OCI-LY3 (cell line): Measurements from ENCODE around the gene CA7.

ENCODE experiments used
- H2AFZ ChIP-seq: fragments of 200-600, 300-600 bp; shearing (Covaris generic); 2 replicates; pipeline ENCODE4 v1.6.0; 2014; ENCODE audit warnings: antibody characterized with exemption, low read depth, low read length
- H3K27ac ChIP-seq: fragments of 200-600, 300-600 bp; sonication (generic); 2 replicates; pipeline ENCODE4 v1.5.1; 2014; ENCODE audit warnings: mild to moderate bottlenecking, low read length, moderate library complexity, mixed read lengths
- H3K27me3 ChIP-seq: fragments of 200-600, 300-600 bp; sonication (generic); 2 replicates; pipeline ENCODE4 v1.6.1; 2014; ENCODE audit warnings: low read depth, low read length, mixed read lengths
- H3K36me3 ChIP-seq: fragments of 200-600, 300-600 bp; sonication (generic); replicated peaks from 2 replicates; pipeline ENCODE3; 2014; ENCODE audit warnings: low read depth, low read length, mixed read lengths
- H3K4me1 ChIP-seq: fragments of 300-600, 200-600 bp; sonication (generic); 2 replicates; pipeline ENCODE4 v1.6.1; 2014; ENCODE audit warnings: low read length, mixed read lengths
- H3K4me2 ChIP-seq: fragments of 200-600, 300-600 bp; sonication (generic); 2 replicates; pipeline ENCODE4 v1.6.1; 2014; ENCODE audit warnings: low read length, mixed read lengths
- H3K4me3 ChIP-seq: fragments of 300-600, 200-600 bp; sonication (generic); 2 replicates; pipeline ENCODE4 v1.5.1; 2014; ENCODE audit warnings: antibody characterized with exemption, mild to moderate bottlenecking, low read length, moderate library complexity
- H3K79me2 ChIP-seq: fragments of 300-600, 200-600 bp; shearing (Covaris generic); 2 replicates; pipeline ENCODE4 v1.6.1; 2014; ENCODE audit warnings: mild to moderate bottlenecking, low read length, mixed read lengths
- H3K9ac ChIP-seq: fragments of 300-600, 200-600 bp; shearing (Covaris generic); 2 replicates; pipeline ENCODE4 v1.6.0; 2014; ENCODE audit warnings: mild to moderate bottlenecking, low read length, moderate library complexity
- H3K9me3 ChIP-seq: fragments of 200-600, 300-600 bp; shearing (Covaris generic); 2 replicates; pipeline ENCODE4 v1.6.1; 2014; ENCODE audit warnings: low read length, mixed read lengths; ENCODE audit not compliant: insufficient read depth
- H4K20me1 ChIP-seq: fragments of 200-600, 300-600 bp; sonication (generic); 2 replicates; pipeline ENCODE4 v1.6.1; 2016; ENCODE audit warnings: low read length, mixed read lengths; ENCODE audit not compliant: insufficient read depth
- CTCF ChIP-seq: fragments of 200-600, 300-600 bp; sonication (generic); IDR thresholded peaks from 2 replicates; pipeline ENCODE4 v1.5.1; 2014; ENCODE audit warnings: antibody characterized with exemption, low read length, low read depth
- EZH2phosphoT487 ChIP-seq: fragments of 200-600 bp; shearing (Covaris generic); IDR thresholded peaks from 2 replicates; pipeline ENCODE4 v1.6.1; 2018; ENCODE audit warnings: antibody characterized with exemption, mixed run types, low read depth

CA7 gene

GRCh38 chr16:66802159-66802558 lies 42.1 kb upstream of the CA7 start:
- no peak overlapping the region for H2AFZ ChIP-seq
- no peaks in the 10 kb centered on the region for H3K27me3 ChIP-seq
- H3K36me3 ChIP-seq: peaks cover 34% of the 10 kb centered on the region
- no peak overlapping the region for H3K9ac ChIP-seq
- H3K27ac ChIP-seq: no peak overlapping the region
- H3K4me3 ChIP-seq: no peak overlapping the region
- no peaks in the 10 kb centered on the region for H3K4me1 ChIP-seq
- no peak overlapping the region for H3K4me2 ChIP-seq
- TF ChIP-seq EZH2phosphoT487: no peak
- H4K20me1 ChIP-seq: no peaks in the 10 kb centered on the region
- H3K79me2 ChIP-seq: no peaks in the 10 kb centered on the region
- H3K9me3 ChIP-seq: no peaks in the 10 kb centered on the region

- no peak overlapping the region for H3K4me3 ChIP-seq
- no peaks in the 10 kb centered on the region for H3K9me3 ChIP-seq
- H3K27me3 ChIP-seq: no peaks in the 10 kb centered on the region
- H3K4me1 ChIP-seq: no peaks in the 10 kb centered on the region
- H3K79me2 ChIP-seq: no peaks in the 10 kb centered on the region
- H3K4me2 ChIP-seq: no peak overlapping the region
- no peak overlapping the region for H3K9ac ChIP-seq
- no peak for TF ChIP-seq CTCF
- no peak for TF ChIP-seq EZH2phosphoT487
- H3K27ac ChIP-seq: no peak overlapping the region
- no peaks in the 10 kb centered on the region for H4K20me1 ChIP-seq
- H2AFZ ChIP-seq: no peak overlapping the region
- H3K36me3 ChIP-seq: peaks cover 76% of the 10 kb centered on the region
Observed at GRCh38 chr16:66809765-66810164, 34.4 kb upstream of the CA7 start.

- no peak for TF ChIP-seq EZH2phosphoT487
- TF ChIP-seq CTCF: no peak
- Histone ChIP-seq H3K4me1 (no peaks in the 10 kb centered on the region), H3K4me3 (no peak overlapping the region), H3K27me3 (no peaks in the 10 kb centered on the region), H3K79me2 (no peaks in the 10 kb centered on the region), H3K9me3 (no peaks in the 10 kb centered on the region), H3K9ac (no peak overlapping the region), H3K36me3 (peaks cover 75% of the 10 kb centered on the region), H3K27ac (no peak overlapping the region), H3K4me2 (no peak overlapping the region), H2AFZ (no peak overlapping the region), H4K20me1 (no peaks in the 10 kb centered on the region)
Observed at GRCh38 chr16:66810391-66810790, 33.8 kb upstream of the CA7 start.

- H3K27me3 ChIP-seq: no peaks in the 10 kb centered on the region
- no peak for TF ChIP-seq CTCF
- no peak for TF ChIP-seq EZH2phosphoT487
- no peak overlapping the region for H2AFZ ChIP-seq
- H3K79me2 ChIP-seq: no peaks in the 10 kb centered on the region
- H3K27ac ChIP-seq: no peak overlapping the region
- H3K9me3 ChIP-seq: no peaks in the 10 kb centered on the region
- peaks cover 72% of the 10 kb centered on the region for H3K36me3 ChIP-seq
- no peaks in the 10 kb centered on the region for H3K4me1 ChIP-seq
- no peaks in the 10 kb centered on the region for H4K20me1 ChIP-seq
- H3K9ac ChIP-seq: no peak overlapping the region
- no peak overlapping the region for H3K4me3 ChIP-seq
- no peak overlapping the region for H3K4me2 ChIP-seq
Observed at GRCh38 chr16:66811043-66811442, 33.2 kb upstream of the CA7 start.

GRCh38 chr16:66814734-66815133 lies 29.5 kb upstream of the CA7 start:
- Histone ChIP-seq H3K27me3 (no peaks in the 10 kb centered on the region), H3K4me2 (no peak overlapping the region), H3K79me2 (no peaks in the 10 kb centered on the region), H2AFZ (no peak overlapping the region), H4K20me1 (no peaks in the 10 kb centered on the region), H3K27ac (no peak overlapping the region), H3K9ac (no peak overlapping the region), H3K4me1 (no peaks in the 10 kb centered on the region), H3K9me3 (no peaks in the 10 kb centered on the region), H3K36me3 (peaks cover 78% of the 10 kb centered on the region), H3K4me3 (no peak overlapping the region)
- no peak for TF ChIP-seq CTCF
- TF ChIP-seq EZH2phosphoT487: no peak
